ENCODE data around the gene NUCKS1.

- no peak for TF ChIP-seq POLR2AphosphoS5 (IDR thresholded peaks at IDR 0.05)
- TF ChIP-seq EZH2 (IDR thresholded peaks at IDR 0.05; ENCODE audit: borderline replicate concordance, insufficient read depth, low read length, poor library complexity, severe bottlenecking) = no peak
- no peak for TF ChIP-seq CTCF (IDR thresholded peaks at IDR 0.05; ENCODE audit: poor library complexity, severe bottlenecking)
- no peak for TF ChIP-seq RAD21 (conservative IDR thresholded peaks at IDR 0.05)
- no peak for TF ChIP-seq EP300 (conservative IDR thresholded peaks at IDR 0.05; ENCODE audit: poor library complexity, severe bottlenecking)
These were observed 85.5 kb downstream of the NUCKS1 start for GRCh38 chr1:205664399-205665017.

Data from neural cell (in vitro differentiated cells).